ENCODE data around the gene SLC17A5. TPM values are rescaled to one million over a fixed set of nuclear protein-coding genes. Genes with fewer than 3 reads are reported as not detected.

The SLC17A5 gene
- total RNA-seq (5.4 TPM), polyA plus RNA-seq (4.7 TPM)
- long read RNA-seq, donor 1 = 0 reads
- long read RNA-seq, donor 2 = 0 reads
- long read RNA-seq, donor 3, partial matches to known transcripts = 5 of 6 reads
- long read RNA-seq, donor 3, other reads (novel, unspliced or antisense) = 0 of 6 reads
- long read RNA-seq, donor 4 = 0 reads
- long read RNA-seq, donor 5, partial matches to known transcripts = 0 of 1 reads
- long read RNA-seq, donor 5, other reads (novel, unspliced or antisense) = 0 of 1 reads
- long read RNA-seq, donor 6, partial matches to known transcripts = 0 of 1 reads
- long read RNA-seq, donor 6, other reads (novel, unspliced or antisense) = 0 of 1 reads
- long read RNA-seq, donor 7 = 0 reads
- long read RNA-seq, donor 8, partial matches to known transcripts = 0 of 1 reads
- long read RNA-seq, donor 8, other reads (novel, unspliced or antisense) = 0 of 1 reads
- long read RNA-seq, donor 9 = 0 reads
- long read RNA-seq, donor 10, partial matches to known transcripts = 0 of 1 reads
- long read RNA-seq, donor 10, other reads (novel, unspliced or antisense) = 0 of 1 reads

- Histone ChIP-seq H3K4me3 (ENCODE audit: low read length in 2 of 2) (peak within 1 kb of the TSS; percentile 86 to 97), H3K36me3 (ENCODE audit: control insufficient read depth in 2 of 2, insufficient read depth in 2 of 2, low read length in 1 of 2) (peaks cover 0 to 5% of the 10 kb centered on the region in 2 donors), H3K4me1 (ENCODE audit: control insufficient read depth in 2 of 2, insufficient read depth in 2 of 2, low read length in 2 of 2) (peaks cover 4 to 8% of the 10 kb centered on the region in 2 donors), H3K27ac (ENCODE audit: low read depth in 1 of 2, low read length in 1 of 2) (peak within 1 kb of the TSS; percentile 96 to 98), H3K9me3 (ENCODE audit: control insufficient read depth in 2 of 2, insufficient read depth in 1 of 2, low read length in 1 of 2) (no peaks in the 10 kb centered on the region), H3K27me3 (ENCODE audit: control insufficient read depth in 2 of 2, insufficient read depth in 1 of 2, low read length in 1 of 2) (no peaks in the 10 kb centered on the region)
- DNase-seq (ENCODE audit: low read depth in 6 of 9, low spot score in 9 of 9) = peak; percentile 64 to 94 (median 86)
- under 1% methylated on average over 90 of the region's 90 CpGs for WGBS
Observed at GRCh38 chr6:73653571-73654424, at the start of gene SLC17A5. TSS of gene SLC17A5 (minus strand) at chr6:73653992. CDS start at chr6:73653886, 106 bp downstream.

- H3K27me3 ChIP-seq (ENCODE audit: control insufficient read depth in 2 of 2, insufficient read depth in 1 of 2, low read length in 1 of 2) = no peaks in the 10 kb centered on the region
- no peaks in the 10 kb centered on the region for H3K9me3 ChIP-seq (ENCODE audit: control insufficient read depth in 2 of 2, insufficient read depth in 1 of 2, low read length in 1 of 2)
- 97% methylated on average over 1 of the region's 1 CpG for WGBS
- no peak overlapping the region for H3K27ac ChIP-seq (ENCODE audit: low read depth in 1 of 2, low read length in 1 of 2)
- no peak for DNase-seq (ENCODE audit: low read depth in 6 of 9, low spot score in 9 of 9)
- no peak overlapping the region for H3K4me3 ChIP-seq (ENCODE audit: low read length in 2 of 2)
- H3K36me3 ChIP-seq (ENCODE audit: control insufficient read depth in 2 of 2, insufficient read depth in 2 of 2, low read length in 1 of 2) = peaks cover 0 to 3% of the 10 kb centered on the region in 2 donors
- H3K4me1 ChIP-seq (ENCODE audit: control insufficient read depth in 2 of 2, insufficient read depth in 2 of 2, low read length in 2 of 2) = no peaks in the 10 kb centered on the region
Observed at GRCh38 chr6:73703466-73703865, 49.7 kb upstream of the SLC17A5 start.

GRCh38 chr6:73702444-73702843, 48.7 kb upstream of the SLC17A5 start:
- Histone ChIP-seq H3K9me3 (ENCODE audit: control insufficient read depth in 2 of 2, insufficient read depth in 1 of 2, low read length in 1 of 2) (no peaks in the 10 kb centered on the region), H3K27me3 (ENCODE audit: control insufficient read depth in 2 of 2, insufficient read depth in 1 of 2, low read length in 1 of 2) (no peaks in the 10 kb centered on the region), H3K36me3 (ENCODE audit: control insufficient read depth in 2 of 2, insufficient read depth in 2 of 2, low read length in 1 of 2) (peaks cover 0 to 3% of the 10 kb centered on the region in 2 donors), H3K27ac (ENCODE audit: low read depth in 1 of 2, low read length in 1 of 2) (no peak overlapping the region), H3K4me3 (ENCODE audit: low read length in 2 of 2) (no peak overlapping the region), H3K4me1 (ENCODE audit: control insufficient read depth in 2 of 2, insufficient read depth in 2 of 2, low read length in 2 of 2) (peaks cover 3% of the 10 kb centered on the region in 2 donors)
- 94% methylated on average over 2 of the region's 2 CpGs for WGBS
- no peak for DNase-seq (ENCODE audit: low read depth in 6 of 9, low spot score in 9 of 9)

GRCh38 chr6:73699676-73700459, 46.1 kb upstream of the SLC17A5 start:
- no peaks in the 10 kb centered on the region for H3K9me3 ChIP-seq (ENCODE audit: control insufficient read depth in 2 of 2, insufficient read depth in 1 of 2, low read length in 1 of 2)
- WGBS = 95% methylated on average over 4 of the region's 4 CpGs
- H3K27me3 ChIP-seq (ENCODE audit: control insufficient read depth in 2 of 2, insufficient read depth in 1 of 2, low read length in 1 of 2) = no peaks in the 10 kb centered on the region
- peaks cover 0 to 3% of the 10 kb centered on the region in 2 donors for H3K36me3 ChIP-seq (ENCODE audit: control insufficient read depth in 2 of 2, insufficient read depth in 2 of 2, low read length in 1 of 2)
- peaks cover 7 to 23% of the 10 kb centered on the region in 2 donors for H3K4me1 ChIP-seq (ENCODE audit: control insufficient read depth in 2 of 2, insufficient read depth in 2 of 2, low read length in 2 of 2)
- no peak overlapping the region for H3K4me3 ChIP-seq (ENCODE audit: low read length in 2 of 2)
- no peak for DNase-seq (ENCODE audit: low read depth in 6 of 9, low spot score in 9 of 9)
- no peak overlapping the region for H3K27ac ChIP-seq (ENCODE audit: low read depth in 1 of 2, low read length in 1 of 2)

GRCh38 chr6:73696966-73697655, 43.3 kb upstream of the SLC17A5 start:
- Histone ChIP-seq H3K27me3 (ENCODE audit: control insufficient read depth in 2 of 2, insufficient read depth in 1 of 2, low read length in 1 of 2) (no peaks in the 10 kb centered on the region), H3K4me1 (ENCODE audit: control insufficient read depth in 2 of 2, insufficient read depth in 2 of 2, low read length in 2 of 2) (peaks cover 7 to 25% of the 10 kb centered on the region in 2 donors), H3K27ac (ENCODE audit: low read depth in 1 of 2, low read length in 1 of 2) (peak overlapping the region in 1 of 2 donors; percentile 23), H3K4me3 (ENCODE audit: low read length in 2 of 2) (peak overlapping the region; percentile 63 to 66), H3K36me3 (ENCODE audit: control insufficient read depth in 2 of 2, insufficient read depth in 2 of 2, low read length in 1 of 2) (no peaks in the 10 kb centered on the region), H3K9me3 (ENCODE audit: control insufficient read depth in 2 of 2, insufficient read depth in 1 of 2, low read length in 1 of 2) (no peaks in the 10 kb centered on the region)
- 60% methylated on average over 10 of the region's 10 CpGs for WGBS
- DNase-seq (ENCODE audit: low read depth in 6 of 9, low spot score in 9 of 9) = peak in 1 of 9 donors; percentile 28

GRCh38 chr6:73695619-73696421, 42.0 kb upstream of the SLC17A5 start, which contains the start of gene CD109:
TSS of gene CD109 (plus strand) at chr6:73696203. CDS start at chr6:73696216, 13 bp downstream.
- Histone ChIP-seq H3K27me3 (ENCODE audit: control insufficient read depth in 2 of 2, insufficient read depth in 1 of 2, low read length in 1 of 2) (no peaks in the 10 kb centered on the region), H3K36me3 (ENCODE audit: control insufficient read depth in 2 of 2, insufficient read depth in 2 of 2, low read length in 1 of 2) (no peaks in the 10 kb centered on the region), H3K4me3 (ENCODE audit: low read length in 2 of 2) (peak within 1 kb of the TSS; percentile 63 to 66), H3K4me1 (ENCODE audit: control insufficient read depth in 2 of 2, insufficient read depth in 2 of 2, low read length in 2 of 2) (peaks cover 7 to 25% of the 10 kb centered on the region in 2 donors), H3K9me3 (ENCODE audit: control insufficient read depth in 2 of 2, insufficient read depth in 1 of 2, low read length in 1 of 2) (no peaks in the 10 kb centered on the region), H3K27ac (ENCODE audit: low read depth in 1 of 2, low read length in 1 of 2) (peak within 1 kb of the TSS; percentile 47 to 86)
- under 1% methylated on average over 61 of the region's 61 CpGs for WGBS
- peak in 8 of 9 donors; percentile 34 to 84 (median 52) for DNase-seq (ENCODE audit: low read depth in 6 of 9, low spot score in 9 of 9)

- Histone ChIP-seq H3K4me3 (ENCODE audit: low read length in 2 of 2) (no peak overlapping the region), H3K27me3 (ENCODE audit: control insufficient read depth in 2 of 2, insufficient read depth in 1 of 2, low read length in 1 of 2) (no peaks in the 10 kb centered on the region), H3K36me3 (ENCODE audit: control insufficient read depth in 2 of 2, insufficient read depth in 2 of 2, low read length in 1 of 2) (no peaks in the 10 kb centered on the region), H3K4me1 (ENCODE audit: control insufficient read depth in 2 of 2, insufficient read depth in 2 of 2, low read length in 2 of 2) (peaks cover 7 to 25% of the 10 kb centered on the region in 2 donors), H3K27ac (ENCODE audit: low read depth in 1 of 2, low read length in 1 of 2) (peak overlapping the region in 1 of 2 donors; percentile 86), H3K9me3 (ENCODE audit: control insufficient read depth in 2 of 2, insufficient read depth in 1 of 2, low read length in 1 of 2) (no peaks in the 10 kb centered on the region)
- peak in 1 of 9 donors; percentile 13 for DNase-seq (ENCODE audit: low read depth in 6 of 9, low spot score in 9 of 9)
- WGBS = 76% methylated on average over 5 of the region's 5 CpGs
Observed at GRCh38 chr6:73694711-73695411, 41.1 kb upstream of the SLC17A5 start.
